Measurements from ENCODE around the gene S100A16. TPM values are rescaled to one million over a fixed set of nuclear protein-coding genes. Genes with fewer than 3 reads are reported as not detected.
"Not testable (repeated sequence)": the region's sequence is repeated elsewhere in the genome, so short reads cannot be mapped to it uniquely, and the experiment has no call there.

Gene S100A16
- total RNA-seq, 1 donor from 2014 or later = 40.0 TPM

GRCh38 chr1:153588033-153588432 lies 24.9 kb downstream of the S100A16 start:
- not testable (repeated sequence) for DNase-seq (ENCODE audit: low spot score)

DNA sequence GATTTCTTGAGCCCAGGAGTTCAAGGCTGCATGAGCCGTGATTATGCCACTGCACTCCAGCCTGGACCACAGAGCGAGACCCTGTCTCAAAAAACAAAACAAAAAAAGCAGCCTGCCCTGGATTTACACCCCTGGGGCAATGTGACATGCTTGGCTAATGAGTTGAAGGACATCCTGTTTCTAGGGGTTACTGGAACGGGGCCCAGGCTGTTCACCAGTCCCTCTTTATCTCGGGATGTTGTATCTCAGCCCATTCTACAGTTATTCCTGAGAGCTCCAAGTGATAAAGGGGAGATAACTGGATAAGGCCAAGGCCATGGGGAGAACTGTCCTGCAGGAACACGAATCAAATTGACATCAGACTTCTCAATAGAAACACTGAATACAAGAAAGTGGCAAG lies 25.6 kb downstream of the S100A16 start:
- no peak for DNase-seq (ENCODE audit: low spot score)

GRCh38 chr1:153586347-153586746 lies 26.6 kb downstream of the S100A16 start:
- DNase-seq (ENCODE audit: low spot score) = no peak

GRCh38 chr1:153585006-153585405 lies 27.9 kb downstream of the S100A16 start:
- DNase-seq (ENCODE audit: low spot score) = peak; percentile 83

DNA sequence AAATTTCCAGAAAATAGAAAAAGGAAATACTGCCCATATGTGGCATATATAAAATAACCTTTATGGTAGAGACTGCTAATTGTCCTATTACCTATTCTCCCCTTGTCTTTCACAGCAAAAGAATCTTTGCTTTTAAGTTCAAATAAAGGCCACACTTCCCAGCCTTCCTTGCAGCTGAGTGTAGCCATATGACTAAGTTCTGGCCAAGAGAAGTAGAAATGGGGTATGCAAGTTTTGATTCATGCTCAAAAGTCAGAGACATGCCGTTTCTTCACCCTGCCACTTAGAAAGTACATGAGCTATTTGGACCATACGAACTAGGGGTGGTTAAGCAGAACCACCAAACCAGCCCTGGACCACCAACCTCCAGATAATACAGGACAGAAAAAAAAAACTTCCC lies 29.0 kb downstream of the S100A16 start:
- DNase-seq (ENCODE audit: low spot score) = no peak

DNA sequence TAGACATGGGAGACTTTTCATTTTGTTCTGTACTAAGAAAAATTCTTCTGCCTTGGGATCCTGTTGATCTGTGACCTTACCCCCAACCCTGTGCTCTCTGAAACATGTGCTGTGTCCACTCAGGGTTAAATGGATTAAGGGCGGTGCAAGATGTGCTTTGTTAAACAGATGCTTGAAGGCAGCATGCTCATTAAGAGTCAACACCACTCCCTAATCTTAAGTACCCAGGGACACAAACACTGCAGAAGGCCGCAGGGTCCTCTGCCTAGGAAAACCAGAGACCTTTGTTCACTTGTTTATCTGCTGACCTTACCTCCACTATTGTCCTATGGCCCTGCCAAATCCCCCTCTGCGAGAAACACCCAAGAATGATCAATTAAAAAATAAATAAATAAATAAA lies 29.4 kb downstream of the S100A16 start:
- DNase-seq (ENCODE audit: low spot score) = not testable (repeated sequence)

DNA sequence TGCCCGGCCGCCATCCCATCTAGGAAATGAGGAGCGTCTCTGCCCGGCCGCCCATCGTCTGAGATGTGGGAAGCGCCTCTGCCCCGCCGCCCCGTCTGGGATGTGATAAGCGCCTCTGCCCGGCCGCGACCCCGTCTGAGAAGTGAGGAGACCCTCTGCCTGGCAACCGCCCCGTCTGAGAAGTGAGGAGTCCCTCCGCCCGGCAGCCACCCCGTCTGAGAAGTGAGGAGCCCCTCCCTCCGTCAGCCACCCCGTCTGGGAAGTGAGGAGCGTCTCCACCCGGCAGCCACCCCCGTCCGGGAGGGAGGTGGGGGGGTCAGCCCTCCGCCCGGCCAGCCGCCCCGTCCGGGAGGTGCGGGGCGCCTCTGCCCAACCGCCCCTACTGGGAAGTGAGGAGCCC lies 30.1 kb downstream of the S100A16 start:
- DNase-seq (ENCODE audit: low spot score) = not testable (repeated sequence)

GRCh38 chr1:153578936-153579335 lies 34.0 kb downstream of the S100A16 start:
- no peak for DNase-seq (ENCODE audit: low spot score)

- DNase-seq (ENCODE audit: low spot score) = no peak
Observed at GRCh38 chr1:153578490-153578889, 34.4 kb downstream of the S100A16 start.

DNA sequence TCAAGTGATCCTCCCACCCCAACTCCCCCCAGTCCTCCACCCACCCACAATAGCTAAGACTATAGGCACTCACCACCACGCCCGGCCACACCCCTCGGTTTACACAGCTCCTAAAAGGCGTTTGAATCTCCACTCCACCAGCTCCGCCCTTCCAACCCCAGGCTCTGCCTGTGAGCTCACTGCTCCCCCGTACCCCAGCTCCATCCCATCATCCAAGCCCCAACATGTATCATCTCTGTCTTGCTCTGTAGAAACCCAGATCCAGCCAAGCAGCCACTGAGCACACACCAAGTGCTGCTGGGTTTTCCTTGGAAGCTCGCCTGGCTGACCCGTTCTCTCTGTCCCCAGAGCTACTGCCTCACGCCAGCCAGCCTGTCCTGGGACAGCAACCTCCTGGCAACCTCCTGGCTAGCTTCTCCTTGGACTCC lies 35.3 kb downstream of the S100A16 start:
- DNase-seq (ENCODE audit: low spot score) = no peak

DNA sequence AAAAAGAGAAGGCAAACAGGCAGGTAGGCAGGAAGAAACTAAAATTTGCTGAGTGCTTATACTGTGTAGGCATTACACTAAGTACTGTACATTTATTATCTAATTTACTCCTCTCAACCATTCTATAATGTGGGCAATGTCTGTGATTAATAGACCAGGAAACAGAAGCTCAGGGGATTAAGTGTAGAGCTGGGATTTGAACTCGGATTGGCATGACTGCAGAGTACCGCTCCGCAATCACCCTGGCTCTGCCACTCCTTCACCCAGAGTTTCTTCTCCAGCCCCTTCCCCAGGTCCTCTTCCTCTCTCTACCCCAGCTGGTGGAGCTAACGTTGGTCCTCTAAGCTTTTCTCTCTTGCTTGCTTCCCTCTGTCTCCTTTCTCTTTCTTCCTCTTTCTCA lies 35.8 kb downstream of the S100A16 start:
- DNase-seq (ENCODE audit: low spot score) = no peak

DNA sequence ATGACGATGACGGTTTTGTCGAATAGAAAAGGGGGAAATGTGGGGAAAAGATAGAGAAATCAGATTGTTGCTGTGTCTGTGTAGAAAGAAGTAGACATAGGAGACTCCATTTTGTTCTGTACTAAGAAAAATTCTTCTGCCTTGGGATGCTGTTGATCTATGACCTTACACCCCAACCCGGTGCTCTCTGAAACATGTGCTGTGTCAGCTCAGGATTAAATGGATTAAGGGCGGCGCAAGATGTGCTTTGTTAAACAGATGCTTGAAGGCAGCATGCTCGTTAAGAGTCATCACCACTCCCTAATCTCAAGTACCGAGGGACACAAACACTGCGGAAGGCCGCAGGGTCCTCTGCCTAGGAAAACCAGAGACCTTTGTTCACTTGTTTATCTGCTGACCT lies 37.4 kb downstream of the S100A16 start:
- not testable (repeated sequence) for DNase-seq (ENCODE audit: low spot score)

DNA sequence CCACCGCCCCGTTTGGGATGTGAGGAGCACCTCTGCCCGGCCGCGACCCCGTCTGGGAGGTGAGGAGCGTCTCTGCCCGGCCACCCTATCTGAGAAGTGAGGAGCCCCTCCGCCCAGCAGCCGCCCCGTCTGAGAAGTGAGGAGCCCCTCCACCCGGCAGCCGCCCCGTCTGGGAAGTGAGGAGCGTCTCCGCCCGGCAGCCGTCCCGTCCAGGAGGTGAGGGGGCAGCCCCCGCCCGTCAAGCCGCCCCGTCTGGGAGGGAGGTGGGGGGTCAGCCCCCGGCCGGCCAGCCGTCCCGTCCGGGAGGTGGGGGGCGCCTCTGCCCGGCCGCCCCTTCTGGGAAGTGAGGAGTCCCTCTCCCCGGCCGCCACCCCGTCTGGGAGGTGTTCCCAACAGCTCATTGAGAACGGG lies 37.9 kb downstream of the S100A16 start:
- not testable (repeated sequence) for DNase-seq (ENCODE audit: low spot score)

DNA sequence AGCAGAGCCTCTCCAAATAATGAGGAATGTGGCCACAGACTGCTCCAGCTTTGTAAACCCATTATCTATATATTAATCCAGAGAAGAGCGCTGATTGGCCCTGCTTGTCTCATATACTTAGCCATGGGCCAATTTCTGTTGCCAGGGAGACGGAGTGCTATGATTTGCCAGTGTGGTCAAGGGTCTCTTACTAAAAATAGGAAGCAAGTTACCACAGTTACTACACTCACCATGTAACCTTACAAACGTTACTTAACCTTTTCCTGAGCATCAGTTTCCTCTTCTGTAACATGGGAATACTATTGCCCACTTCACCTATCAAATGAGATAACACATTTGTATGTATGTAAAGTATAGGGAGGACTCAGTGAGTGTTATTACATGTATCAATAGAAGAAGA lies 39.6 kb downstream of the S100A16 start:
- DNase-seq (ENCODE audit: low spot score) = no peak

DNA sequence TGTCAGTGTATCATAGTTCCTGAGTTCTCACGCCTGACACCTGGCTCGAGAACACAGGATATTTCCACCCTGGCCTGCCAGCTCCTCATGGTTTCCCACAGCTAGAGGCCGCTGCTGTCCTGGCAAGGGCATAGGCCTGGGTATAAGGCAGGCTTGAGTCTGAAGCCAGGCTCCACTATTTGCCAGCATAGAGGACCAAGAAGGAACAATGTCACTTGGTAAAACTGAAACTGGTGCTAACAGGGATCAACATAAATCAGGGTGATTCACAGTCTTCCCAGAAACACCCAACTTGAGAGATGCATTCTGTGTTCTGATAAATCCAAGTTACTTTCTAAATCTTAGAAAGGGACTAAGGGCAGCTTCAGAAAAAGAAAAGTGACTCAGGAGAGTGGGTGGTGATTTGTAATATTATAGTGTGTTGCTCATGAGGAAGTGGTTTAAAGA lies 40.3 kb downstream of the S100A16 start:
- peak; percentile 84 for DNase-seq (ENCODE audit: low spot score)

GRCh38 chr1:153571706-153572105 lies 41.2 kb downstream of the S100A16 start:
- no peak for DNase-seq (ENCODE audit: low spot score)

DNA sequence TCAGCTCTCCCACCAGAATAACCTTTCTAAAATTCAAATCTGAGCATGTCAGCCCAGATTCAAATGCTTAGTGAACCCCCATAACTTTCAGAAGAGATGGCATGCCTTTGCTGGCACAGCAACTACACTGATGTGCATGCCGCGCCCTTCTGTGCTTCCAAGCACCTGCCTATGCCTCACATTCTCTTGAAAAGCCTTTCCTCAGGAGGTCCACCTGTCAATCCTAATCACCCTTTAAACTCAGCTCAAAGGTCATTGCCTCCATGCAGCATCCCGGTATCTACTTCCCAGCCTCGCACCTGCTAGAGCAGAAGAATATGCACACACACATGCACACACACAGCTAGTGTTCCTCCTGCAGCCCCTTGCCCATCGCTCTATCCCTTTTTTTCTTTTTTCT lies 42.1 kb downstream of the S100A16 start:
- no peak for DNase-seq (ENCODE audit: low spot score)

GRCh38 chr1:153569465-153569864 lies 43.5 kb downstream of the S100A16 start:
- DNase-seq (ENCODE audit: low spot score) = no peak

DNA sequence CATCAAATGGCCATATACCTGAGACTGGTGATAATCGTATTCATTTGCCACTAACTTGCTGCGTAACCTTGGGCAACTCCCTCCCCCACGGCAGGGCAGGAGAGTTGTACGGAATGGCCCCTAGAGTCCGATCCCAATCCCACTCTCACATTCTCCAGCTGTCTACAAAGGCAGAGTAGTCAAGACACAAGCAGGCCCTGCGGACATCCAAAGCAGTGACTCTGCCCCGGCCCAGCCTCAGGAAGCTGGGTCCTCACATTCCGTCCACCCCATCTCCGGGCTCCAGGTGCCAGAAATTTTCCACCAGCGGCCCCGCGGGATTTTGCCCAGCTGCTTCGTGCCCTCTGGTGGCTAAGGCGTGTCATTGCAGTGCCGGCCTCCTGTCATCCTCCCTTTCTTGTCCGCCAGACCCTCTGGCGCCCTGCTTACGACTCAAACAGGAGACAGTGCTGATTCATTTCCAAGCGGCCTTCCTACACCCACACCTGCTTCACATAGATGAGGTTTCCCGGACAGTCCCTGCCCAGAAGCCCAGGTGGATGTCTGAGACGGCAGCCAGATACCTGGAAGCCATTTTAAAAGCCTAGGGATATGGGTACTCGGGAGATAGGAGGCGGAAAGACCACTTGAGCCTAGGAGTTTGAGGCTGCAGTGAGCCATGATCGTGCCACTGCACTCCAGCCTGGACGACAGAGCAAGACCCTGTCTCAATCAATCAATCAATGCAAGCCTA lies 44.4 kb downstream of the S100A16 start:
- DNase-seq (ENCODE audit: low spot score) = peak; percentile 93

- no peak for DNase-seq (ENCODE audit: low spot score)
Observed at GRCh38 chr1:153567621-153568366, 45.1 kb downstream of the S100A16 start.

DNA sequence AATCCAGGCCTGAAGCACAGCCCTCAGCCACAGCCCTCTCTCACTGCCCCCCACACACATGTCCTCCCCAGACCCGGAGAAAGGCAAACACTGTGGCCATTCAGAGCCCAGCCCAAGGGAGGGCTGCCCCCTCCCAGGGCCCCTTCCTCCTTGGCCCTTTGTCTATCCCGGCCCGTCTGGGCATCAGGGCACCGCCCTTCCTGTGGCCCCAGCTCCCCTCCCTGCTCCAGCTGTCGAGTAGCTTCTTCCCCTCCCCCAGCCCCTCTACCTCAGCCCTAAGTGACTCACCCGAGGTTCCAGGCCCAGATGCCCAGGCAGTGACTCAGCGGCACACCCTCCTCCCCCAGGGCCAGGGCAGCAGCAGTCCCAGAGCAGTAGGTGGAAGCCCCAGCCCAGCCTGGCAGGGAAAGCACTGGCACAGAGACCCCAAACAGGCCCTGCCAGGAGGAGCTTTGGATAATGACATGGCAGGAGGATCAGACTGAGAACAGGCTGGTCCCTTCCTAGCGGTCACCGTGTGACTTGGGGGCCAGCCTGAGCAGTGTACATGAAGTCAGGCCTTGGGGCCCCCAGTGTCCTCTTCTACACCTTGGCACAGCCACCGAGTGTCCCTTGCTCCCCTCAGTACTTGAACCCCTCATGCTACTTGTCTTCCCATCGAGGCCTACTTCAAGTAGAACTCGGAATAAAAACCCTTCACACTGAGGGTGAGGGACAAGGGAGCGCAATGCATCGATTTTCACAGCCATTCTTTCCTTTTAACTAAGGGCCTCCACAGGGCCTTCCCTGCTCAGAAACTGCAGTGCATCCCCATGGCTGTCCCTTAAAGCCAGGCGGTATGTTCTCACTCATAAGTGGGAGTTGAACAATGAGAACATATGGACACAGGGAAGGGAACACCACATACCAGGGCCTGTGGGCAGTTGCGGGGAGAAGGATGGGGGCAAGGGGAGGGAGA lies 46.2 kb downstream of the S100A16 start:
- peak; percentile 98 for DNase-seq (ENCODE audit: low spot score)

All from umbilical cord (tissue), 2 donors.